Uterus (tissue), 4 donors: ENCODE measurements around the gene PAN3. TPM values are rescaled to one million over a fixed set of nuclear protein-coding genes. Genes with fewer than 3 reads are reported as not detected.

Experiments used
- DNase-seq, 2 donors: peaks; one replicate each; pipeline ENCODE4 v3.0.0-alpha.2; 2019 to 2020
- H3K27ac ChIP-seq, 2 donors: fragments of 200-600 bp; sonication (generic); 1 replicate in 1 of 2; 2 replicates in 1 of 2; pipeline ENCODE4 v1.5.1; 2016 to 2018
- H3K27me3 ChIP-seq, 2 donors: fragments of 200-600 bp; sonication (generic); one replicate each; pipeline ENCODE4 v1.5.1; 2018 to 2019; ENCODE audit warnings: control low read depth in 1 of 2
- H3K36me3 ChIP-seq, 2 donors: fragments of 200-600 bp; sonication (generic); one replicate each; pipeline ENCODE4 v1.5.1; 2019; ENCODE audit warnings: control low read depth in 1 of 2
- H3K4me1 ChIP-seq, 2 donors: fragments of 200-600 bp; sonication (generic); one replicate each; pipeline ENCODE4 v1.5.1; 2018 to 2019; ENCODE audit warnings: control low read depth in 1 of 2
- H3K4me3 ChIP-seq, 2 donors: fragments of 200-600 bp; sonication (generic); 1 replicate in 1 of 2; 2 replicates in 1 of 2; pipeline ENCODE4 v1.5.1; 2018 to 2019; ENCODE audit warnings: mild to moderate bottlenecking in 1 of 2
- H3K9me3 ChIP-seq, 2 donors: fragments of 200-600 bp; sonication (generic); one replicate each; pipeline ENCODE4 v1.5.1; 2019; ENCODE audit warnings: control low read depth in 1 of 2
- CTCF ChIP-seq, 4 experiments: fragments of 200-600 bp in 2 of 4; fragments of 450-650 bp in 2 of 4; sonication (generic) in 2 of 4; IDR thresholded peaks; one replicate each; pipeline ENCODE4 v1.5.1; 2016 to 2019; ENCODE audit warnings: antibody characterized with exemption in 4 of 4, mild to moderate bottlenecking in 2 of 4, moderate library complexity in 1 of 4
- POLR2A ChIP-seq, 2 donors: fragments of 450-650 bp; IDR thresholded peaks; one replicate each; pipeline ENCODE4 v1.6.1; 2016; ENCODE audit warnings: antibody characterized with exemption in 2 of 2, mild to moderate bottlenecking in 1 of 2, moderate library complexity in 1 of 2
- intact Hi-C: fragments of 100-400 bp; cut with DNase I; formaldehyde crosslinking; loops from one replicate; pipeline ENCODE4 v1.15.1; 2023; ENCODE audit warnings: low total_unique reads
- total RNA-seq, 4 donors: library from RNA; depleted of rRNA in 3 of 4; stranded (reverse); fragments of >200 nt in 3 of 4; gene quantifications; one replicate each; pipeline versions ENCODE4 v1.1.0 to v1.2.4, GENCODE V29; 2014 to 2023
- donor health status: DM: yes; HTN: yes; CAD: no.

Gene PAN3
- total RNA-seq, 4 donors from 2014 or later, result 17.4 to 61.4 (median 48.2) TPM

- intact Hi-C loops, result no loop called here
- no peak for DNase-seq
- no peak overlapping the region for H3K27ac ChIP-seq
- TF ChIP-seq POLR2A (IDR thresholded peaks at IDR 0.05) (no peak), CTCF (IDR thresholded peaks at IDR 0.05) (no peak)
- no peaks in the 10 kb centered on the region for H3K36me3 ChIP-seq
- H3K9me3 ChIP-seq, result no peaks in the 10 kb centered on the region
- H3K27me3 ChIP-seq, result no peaks in the 10 kb centered on the region
- H3K4me1 ChIP-seq, result no peaks in the 10 kb centered on the region
- H3K4me3 ChIP-seq, result no peak overlapping the region
These were observed 112.2 kb downstream of the PAN3 start for GRCh38 chr13:28250542-28250941.

- intact Hi-C loops, result no loop called here
- TF ChIP-seq CTCF (IDR thresholded peaks at IDR 0.05), result no peak
- no peak for TF ChIP-seq POLR2A (IDR thresholded peaks at IDR 0.05)
- no peak for DNase-seq
- H3K27me3 ChIP-seq, result no peaks in the 10 kb centered on the region
- no peak overlapping the region for H3K27ac ChIP-seq
- no peaks in the 10 kb centered on the region for H3K36me3 ChIP-seq
- no peak overlapping the region for H3K4me3 ChIP-seq
- H3K4me1 ChIP-seq, result no peaks in the 10 kb centered on the region
- H3K9me3 ChIP-seq, result no peaks in the 10 kb centered on the region
These were observed 113.1 kb downstream of the PAN3 start for GRCh38 chr13:28251466-28251865.

GRCh38 chr13:28252547-28252946 lies 114.2 kb downstream of the PAN3 start:
- Histone ChIP-seq H3K27ac (no peak overlapping the region), H3K9me3 (no peaks in the 10 kb centered on the region), H3K4me1 (no peaks in the 10 kb centered on the region), H3K27me3 (no peaks in the 10 kb centered on the region), H3K36me3 (no peaks in the 10 kb centered on the region), H3K4me3 (no peak overlapping the region)
- intact Hi-C loops, result no loop called here
- no peak for DNase-seq
- TF ChIP-seq POLR2A (IDR thresholded peaks at IDR 0.05) (no peak), CTCF (IDR thresholded peaks at IDR 0.05) (no peak)

- Histone ChIP-seq H3K9me3 (no peaks in the 10 kb centered on the region), H3K27ac (no peak overlapping the region), H3K4me1 (no peaks in the 10 kb centered on the region), H3K36me3 (no peaks in the 10 kb centered on the region), H3K4me3 (no peak overlapping the region), H3K27me3 (no peaks in the 10 kb centered on the region)
- TF ChIP-seq CTCF (IDR thresholded peaks at IDR 0.05), result no peak
- no peak for TF ChIP-seq POLR2A (IDR thresholded peaks at IDR 0.05)
- intact Hi-C loops, result no loop called here
- no peak for DNase-seq
These were observed 119.0 kb downstream of the PAN3 start for GRCh38 chr13:28257305-28257704.

GRCh38 chr13:28258417-28258816 lies 120.1 kb downstream of the PAN3 start:
- Histone ChIP-seq H3K27ac (no peak overlapping the region), H3K9me3 (no peaks in the 10 kb centered on the region), H3K27me3 (no peaks in the 10 kb centered on the region), H3K4me3 (no peak overlapping the region), H3K4me1 (no peaks in the 10 kb centered on the region), H3K36me3 (no peaks in the 10 kb centered on the region)
- no peak for DNase-seq
- intact Hi-C loops, result no loop called here
- TF ChIP-seq POLR2A (IDR thresholded peaks at IDR 0.05) (no peak), CTCF (IDR thresholded peaks at IDR 0.05) (no peak)
